OCI-M2 (cell line): Measurements from ENCODE around the gene SLC35E4.
"Not testable (repeated sequence)": the region's sequence is repeated elsewhere in the genome, so short reads cannot be mapped to it uniquely, and the experiment has no call there.

Experiments
- DNase-seq: peaks from one replicate; lab custom pipeline; 2025; ENCODE audit not compliant: unreplicated experiment; lab: John Stamatoyannopoulos, UW

The SLC35E4 gene

DNA sequence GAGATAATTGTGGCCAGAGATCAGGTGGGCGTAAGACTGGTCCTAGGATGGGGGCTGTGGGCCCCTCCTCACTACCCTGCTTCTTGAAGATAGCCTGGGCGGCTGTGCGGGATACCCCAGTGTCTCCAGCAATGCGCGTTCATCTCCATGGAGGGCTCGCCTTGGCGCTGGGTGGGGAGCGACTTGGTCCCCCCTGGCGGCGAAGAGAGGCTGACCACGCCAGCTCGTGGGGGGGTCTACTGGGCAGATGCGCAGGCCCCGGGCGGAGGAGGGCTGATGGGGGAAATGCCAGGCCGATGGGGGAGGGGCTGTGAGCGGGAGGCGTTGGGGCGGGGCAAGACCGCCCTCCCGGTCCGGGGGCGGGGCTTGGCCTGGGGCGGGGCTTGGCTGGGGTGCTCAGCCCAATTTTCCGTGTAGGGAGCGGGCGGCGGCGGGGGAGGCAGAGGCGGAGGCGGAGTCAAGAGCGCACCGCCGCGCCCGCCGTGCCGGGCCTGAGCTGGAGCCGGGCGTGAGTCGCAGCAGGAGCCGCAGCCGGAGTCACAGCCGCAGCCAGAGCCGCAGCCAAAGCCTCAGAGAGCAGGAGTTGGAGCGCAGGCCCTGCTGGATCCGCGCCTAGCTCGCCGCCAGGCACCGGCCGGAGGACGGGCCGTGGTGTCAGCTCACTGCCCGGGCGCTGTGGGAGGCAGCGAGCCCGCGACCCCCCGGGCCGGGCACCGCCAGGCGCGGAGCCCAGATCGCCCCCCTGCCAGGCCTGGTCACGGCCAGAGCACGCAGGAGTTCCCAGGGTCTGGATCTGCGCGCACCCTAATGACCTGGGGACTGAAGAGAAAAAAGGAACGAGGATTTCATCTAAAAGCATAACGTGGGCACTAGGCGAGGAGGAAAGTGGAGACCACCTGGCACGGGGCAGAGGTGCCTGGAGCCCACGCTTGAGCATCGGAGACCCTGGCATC, at the start of gene SLC35E4:
Gene SLC35E4 (plus strand): TSS at position 509 of the 953 bp plus-strand sequence. CDS start 670 bp downstream, outside the sequence.
- DNase-seq = peak; percentile 35

DNA sequence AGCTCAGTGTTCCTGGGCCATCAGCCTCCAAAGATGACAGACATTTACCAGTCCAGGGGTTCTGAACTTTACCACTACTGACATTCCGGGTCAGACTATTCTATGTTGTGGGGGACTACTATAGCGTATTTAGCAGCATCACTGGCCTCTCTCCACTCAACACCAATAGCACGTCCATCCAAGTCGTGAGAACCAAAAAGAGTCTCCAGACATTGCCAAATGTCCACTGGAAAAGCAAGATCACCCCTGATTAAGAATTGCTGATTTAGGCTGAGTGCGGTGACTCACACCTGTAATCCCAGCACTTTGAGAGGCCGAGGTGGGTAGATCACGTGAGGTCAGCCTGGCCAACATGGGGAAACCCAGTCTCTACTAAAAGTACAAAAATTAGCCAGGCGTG, 49.2 kb upstream of the SLC35E4 start:
- DNase-seq = no peak

DNA sequence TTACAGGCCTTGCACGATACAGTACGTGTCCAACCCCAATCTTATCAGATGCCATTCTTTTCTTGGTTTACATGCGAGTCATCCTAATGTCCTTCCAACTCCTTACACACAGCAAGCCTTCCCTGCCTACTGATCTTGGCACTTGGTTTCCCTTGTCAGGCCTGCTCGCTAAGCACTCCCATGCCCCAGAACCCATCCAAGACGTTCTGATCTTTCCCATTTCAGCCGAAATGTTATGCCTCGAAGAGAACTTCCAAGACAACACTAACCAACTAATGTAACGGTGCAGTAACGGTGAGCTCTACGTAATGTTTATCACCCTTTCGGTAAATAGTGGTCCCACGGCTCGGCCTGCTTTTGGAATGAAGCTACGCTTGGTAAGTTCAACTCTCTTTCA, 44.4 kb upstream of the SLC35E4 start:
- DNase-seq = no peak

- DNase-seq = peak; percentile 90
Measured at GRCh38 chr22:30591588-30592359, 43.8 kb upstream of the SLC35E4 start, which contains the start of gene PES1. Gene PES1 (minus strand): TSS chr22:30591910. CDS start chr22:30591833, 77 bp downstream.

DNA sequence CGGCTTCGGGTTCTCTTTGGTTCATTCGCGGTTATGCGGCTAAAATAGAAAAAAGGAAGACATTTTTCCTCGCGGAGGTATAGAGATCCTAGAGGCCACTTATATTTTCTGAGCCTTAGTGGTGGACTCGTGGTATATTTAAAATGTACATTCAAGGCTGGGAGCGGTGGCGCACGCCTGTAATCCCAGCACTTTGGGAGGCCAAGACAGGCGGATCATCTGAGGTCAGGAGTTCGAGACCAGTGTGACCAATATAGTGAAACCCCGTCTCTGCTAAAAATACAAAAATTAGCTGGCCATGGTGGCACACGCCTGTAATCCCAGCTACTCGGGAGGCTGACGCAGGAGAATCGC, 43.2 kb upstream of the SLC35E4 start:
- DNase-seq = not testable (repeated sequence)

- DNase-seq = no peak
Measured at GRCh38 chr22:30596199-30596598, 39.4 kb upstream of the SLC35E4 start.

DNA sequence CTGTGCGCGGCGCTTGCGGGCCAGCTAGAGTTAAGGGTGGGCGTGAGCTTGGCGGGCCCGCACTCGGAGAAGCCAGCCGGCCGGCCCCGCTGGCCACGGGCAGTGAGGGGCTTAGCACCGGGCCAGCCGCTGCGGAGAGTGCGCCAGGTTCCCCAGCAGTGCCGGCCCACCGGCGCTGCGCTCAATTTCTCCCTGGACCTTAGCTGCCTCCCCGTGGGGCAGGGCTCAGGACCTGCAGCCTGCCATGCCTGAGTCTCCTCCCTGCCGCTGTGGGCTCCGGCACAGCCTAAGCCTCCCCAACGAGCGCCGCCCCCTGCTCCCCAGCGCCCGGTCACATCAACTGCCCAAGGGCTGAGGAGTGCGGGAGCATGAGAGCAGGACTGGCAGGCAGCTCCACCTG, 38.7 kb upstream of the SLC35E4 start:
- no peak for DNase-seq

DNA sequence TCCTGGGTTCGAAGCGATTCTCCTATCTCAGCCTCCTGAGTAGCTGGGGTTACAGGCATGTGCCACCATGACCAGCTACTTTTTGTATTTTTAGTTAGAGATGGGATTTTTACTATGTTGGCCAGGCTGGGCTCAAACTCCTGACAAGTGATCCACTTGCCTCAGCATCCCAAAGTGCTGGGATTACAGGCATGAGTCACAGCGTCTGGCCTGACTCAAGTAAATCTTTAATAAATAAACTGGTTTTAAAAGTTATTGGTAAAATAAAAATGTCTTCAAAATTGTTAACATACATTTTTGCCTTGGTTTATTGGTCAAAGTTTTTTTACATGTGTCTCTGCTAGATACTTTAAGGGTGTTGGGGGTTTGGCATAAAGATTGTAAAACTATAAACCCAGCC, 36.6 kb upstream of the SLC35E4 start:
- DNase-seq = no peak

- DNase-seq = no peak
Measured at GRCh38 chr22:30600921-30601320, 34.7 kb upstream of the SLC35E4 start.

DNA sequence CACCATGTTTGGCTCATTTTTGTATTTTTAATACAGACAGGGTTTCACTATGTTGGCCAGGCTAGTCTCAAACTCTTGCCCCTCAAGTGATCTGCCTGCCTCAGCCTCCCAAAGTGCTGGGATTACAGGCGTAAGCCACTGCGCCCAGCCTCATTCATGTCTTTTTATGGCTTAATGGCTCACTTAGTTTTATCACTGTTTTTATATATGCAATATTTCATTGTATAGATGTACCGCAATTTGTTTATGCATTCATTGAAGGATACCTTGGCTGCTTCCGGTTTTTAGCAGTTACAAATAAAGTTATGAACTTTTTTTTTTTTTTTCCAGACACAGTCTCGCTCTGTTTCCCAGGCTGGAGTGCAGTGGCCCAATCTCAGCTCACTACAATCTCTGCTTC, 34.1 kb upstream of the SLC35E4 start:
- DNase-seq = no peak

GRCh38 chr22:30602049-30602448, 33.5 kb upstream of the SLC35E4 start:
- DNase-seq = no peak

DNA sequence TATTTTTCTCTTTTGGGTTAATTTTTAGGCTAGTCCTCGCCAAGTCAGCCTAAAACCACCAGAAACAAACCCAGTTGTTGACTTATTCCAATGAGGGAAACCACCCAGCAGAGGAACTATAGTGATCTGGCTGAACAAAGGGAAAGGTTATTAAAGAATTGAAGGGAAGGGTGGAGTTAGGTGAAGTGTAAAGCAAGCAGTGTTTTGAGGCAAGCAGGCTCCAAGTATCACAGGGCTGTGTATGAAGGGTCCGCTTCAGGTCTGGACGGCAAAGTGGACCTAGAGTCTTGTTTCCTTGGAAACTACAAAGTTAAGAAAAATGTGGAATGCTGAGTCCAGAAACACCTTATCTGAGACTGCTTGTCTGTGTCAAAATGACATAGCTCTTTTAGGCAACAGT, 31.8 kb upstream of the SLC35E4 start:
- DNase-seq = no peak

DNA sequence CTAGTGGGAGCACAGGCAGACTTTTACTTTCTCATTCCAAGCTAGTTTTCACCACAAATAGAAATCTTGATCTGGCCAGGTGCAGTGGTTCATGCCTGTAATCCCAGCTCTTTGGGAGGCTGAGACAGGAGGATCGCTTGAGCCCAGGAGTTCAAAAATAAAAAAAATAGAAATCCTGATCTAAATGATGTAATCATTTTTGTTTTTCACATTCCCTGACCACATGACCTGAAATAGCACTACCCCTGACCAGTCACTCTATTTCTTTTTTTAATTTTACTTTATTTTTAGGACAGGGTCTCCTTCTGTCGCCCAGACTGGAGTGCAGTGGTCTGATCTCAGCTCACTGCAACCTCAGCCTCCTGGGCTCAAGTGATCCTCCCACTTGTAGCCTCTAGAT, 30.9 kb upstream of the SLC35E4 start:
- no peak for DNase-seq

GRCh38 chr22:30605449-30606110, 30.0 kb upstream of the SLC35E4 start:
- no peak for DNase-seq

DNA sequence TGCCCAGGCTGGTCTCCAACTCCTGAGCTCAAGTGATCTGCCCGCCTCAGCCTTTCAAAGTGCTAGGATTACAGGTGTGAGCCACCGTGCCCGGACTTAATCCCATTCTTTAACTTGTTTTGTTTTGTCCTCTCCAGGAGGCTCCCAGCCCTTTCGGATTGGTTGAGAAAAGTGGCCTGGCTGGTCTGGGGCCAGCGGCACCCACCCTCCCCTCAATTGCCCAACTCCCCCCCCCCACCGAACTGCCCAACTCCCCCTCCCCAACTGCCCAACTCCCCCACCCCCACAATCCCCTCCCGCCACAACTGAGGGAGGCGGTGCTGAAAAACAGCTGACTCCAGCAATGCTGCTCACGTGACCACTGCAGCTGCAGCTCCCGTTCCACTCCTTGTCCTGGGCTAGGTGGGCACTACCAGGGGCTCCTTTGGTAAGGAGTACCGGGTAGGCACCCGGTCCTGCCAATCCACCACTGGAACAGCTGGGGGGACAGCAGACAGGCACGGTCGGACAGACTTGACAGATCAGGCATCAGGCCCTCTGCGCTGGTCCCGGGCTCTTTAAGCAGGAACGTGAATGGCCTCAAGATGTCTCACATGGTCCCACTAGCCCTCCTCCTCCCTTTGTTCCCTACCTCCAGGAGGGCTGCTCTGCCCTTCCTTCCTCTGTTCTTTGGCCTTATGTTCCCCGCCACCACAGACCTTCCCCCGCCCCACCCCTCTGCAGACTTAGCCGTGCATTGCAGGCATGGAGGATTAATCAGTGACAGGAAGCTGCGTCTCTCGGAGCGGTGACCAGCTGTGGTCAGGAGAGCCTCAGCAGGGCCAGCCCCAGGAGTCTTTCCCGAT, 28.9 kb upstream of the SLC35E4 start, which contains the start of gene TCN2:
Gene TCN2 (plus strand): TSS at position 720 of the 845 bp plus-strand sequence. CDS start 158 bp downstream, outside the sequence.
- DNase-seq = no peak

DNA sequence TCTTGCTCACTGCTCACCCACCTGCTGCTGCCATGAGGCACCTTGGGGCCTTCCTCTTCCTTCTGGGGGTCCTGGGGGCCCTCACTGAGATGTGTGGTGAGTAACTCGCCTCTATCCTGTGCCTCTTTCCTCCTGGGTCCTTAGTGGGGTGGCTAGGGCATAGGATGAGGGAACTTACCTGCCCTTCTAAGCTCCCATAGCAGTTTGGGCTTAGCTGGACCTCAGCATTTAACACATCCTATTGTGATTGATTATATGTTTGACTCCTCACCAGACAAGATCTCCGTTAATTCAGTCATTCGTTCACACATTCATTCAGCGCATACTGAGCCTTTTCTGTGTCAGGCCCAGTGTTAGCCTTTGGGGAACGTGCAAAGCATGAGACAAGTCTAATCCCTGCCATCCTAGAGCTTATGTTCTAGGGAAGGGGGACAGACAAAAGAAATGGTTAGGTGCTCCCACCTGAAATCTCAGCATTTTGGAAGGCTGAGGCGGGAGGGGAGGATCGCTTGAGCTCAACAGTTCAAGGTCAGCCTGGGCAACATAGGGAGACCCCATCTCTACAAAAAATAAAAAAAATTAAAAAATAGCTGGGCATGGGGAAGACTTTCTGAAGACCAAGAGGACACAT, 28.2 kb upstream of the SLC35E4 start:
- DNase-seq = no peak

- no peak for DNase-seq
Measured at GRCh38 chr22:30607939-30608338, 27.6 kb upstream of the SLC35E4 start.

- DNase-seq = no peak
Measured at GRCh38 chr22:30609260-30610185, 26.1 kb upstream of the SLC35E4 start.

GRCh38 chr22:30610299-30610698, 25.3 kb upstream of the SLC35E4 start:
- DNase-seq = no peak
